ENCODE data around the gene RALGAPB.

Gene RALGAPB

GRCh38 chr20:38547288-38548085 lies 74.8 kb downstream of the RALGAPB start:
- DNase-seq: no peak
- Histone ChIP-seq H3K9me2 (replicated peaks; ENCODE audit: insufficient read depth, low read length) (no peaks in the 10 kb centered on the region), H4K20me1 (ENCODE audit: insufficient read depth, low read length) (no peaks in the 10 kb centered on the region), H3K9me3 (replicated peaks; ENCODE audit: insufficient read depth, low read length) (no peaks in the 10 kb centered on the region), H2AFZ (ENCODE audit: low read length) (no peak overlapping the region), H3K79me2 (ENCODE audit: low read length) (no peaks in the 10 kb centered on the region), H3K4me2 (ENCODE audit: low read depth, low read length) (no peak overlapping the region), H3F3A (ENCODE audit: insufficient read depth, low read length) (no peaks in the 10 kb centered on the region), H3K27me3 (replicated peaks; ENCODE audit: insufficient read depth, low read length) (no peaks in the 10 kb centered on the region), H3K27ac (ENCODE audit: low read length) (no peak overlapping the region), H3K36me3 (replicated peaks; ENCODE audit: insufficient read depth, low read length) (peaks cover 9% of the 10 kb centered on the region; the same call in 1 of the 2 replicates), H3K4me1 (ENCODE audit: low read length) (no peaks in the 10 kb centered on the region), H3K4me3 (ENCODE audit: low read length) (no peak overlapping the region), H3K9ac (ENCODE audit: low read length) (no peak overlapping the region)
- TF ChIP-seq EZH2 (optimal IDR thresholded peaks at IDR 0.05; ENCODE audit: low read depth, low read length): no peak
- no peak for TF ChIP-seq EZH2phosphoT487 (IDR thresholded peaks at IDR 0.05; ENCODE audit: low read length)
- TF ChIP-seq CTCF (IDR thresholded peaks at IDR 0.05; ENCODE audit: low read length): no peak

GRCh38 chr20:38548356-38549083 lies 75.9 kb downstream of the RALGAPB start:
- H3K4me3 ChIP-seq (ENCODE audit: low read length): no peak overlapping the region
- no peaks in the 10 kb centered on the region for H3K9me2 ChIP-seq (replicated peaks; ENCODE audit: insufficient read depth, low read length)
- no peak overlapping the region for H3K4me2 ChIP-seq (ENCODE audit: low read depth, low read length)
- no peak overlapping the region for H2AFZ ChIP-seq (ENCODE audit: low read length)
- H3K79me2 ChIP-seq (ENCODE audit: low read length): no peaks in the 10 kb centered on the region
- H3F3A ChIP-seq (ENCODE audit: insufficient read depth, low read length): no peaks in the 10 kb centered on the region
- H3K27me3 ChIP-seq (replicated peaks; ENCODE audit: insufficient read depth, low read length): no peaks in the 10 kb centered on the region
- no peaks in the 10 kb centered on the region for H3K4me1 ChIP-seq (ENCODE audit: low read length)
- TF ChIP-seq CTCF (IDR thresholded peaks at IDR 0.05; ENCODE audit: low read length) (no peak), EZH2phosphoT487 (IDR thresholded peaks at IDR 0.05; ENCODE audit: low read length) (no peak), EZH2 (optimal IDR thresholded peaks at IDR 0.05; ENCODE audit: low read depth, low read length) (no peak)
- no peak overlapping the region for H3K9ac ChIP-seq (ENCODE audit: low read length)
- no peaks in the 10 kb centered on the region for H3K9me3 ChIP-seq (replicated peaks; ENCODE audit: insufficient read depth, low read length)
- peaks cover 9% of the 10 kb centered on the region; the same call in 1 of the 2 replicates for H3K36me3 ChIP-seq (replicated peaks; ENCODE audit: insufficient read depth, low read length)
- H3K27ac ChIP-seq (ENCODE audit: low read length): no peak overlapping the region
- H4K20me1 ChIP-seq (ENCODE audit: insufficient read depth, low read length): no peaks in the 10 kb centered on the region
- no peak for DNase-seq

DNA sequence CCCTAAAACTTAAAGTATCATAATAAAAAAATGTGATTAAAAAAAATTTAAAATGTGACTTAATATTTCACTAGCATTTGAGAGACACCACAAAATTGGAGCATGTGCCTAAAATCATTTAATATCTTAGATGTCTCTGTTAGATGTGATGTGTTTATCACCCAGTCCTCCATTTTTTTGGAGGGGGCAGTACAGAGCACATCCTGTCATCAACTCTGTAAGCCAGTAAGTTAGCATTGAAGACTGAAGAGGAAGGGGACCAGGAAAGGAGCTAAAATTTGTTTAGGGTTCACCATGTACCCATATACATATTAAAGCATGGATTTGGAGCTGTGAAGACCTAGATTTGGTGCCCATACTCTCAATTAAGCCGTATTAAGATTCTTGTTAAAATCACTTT lies 77.6 kb downstream of the RALGAPB start:
- Histone ChIP-seq H3K4me1 (ENCODE audit: low read length) (no peaks in the 10 kb centered on the region), H3K9me3 (replicated peaks; ENCODE audit: insufficient read depth, low read length) (no peaks in the 10 kb centered on the region), H3K79me2 (ENCODE audit: low read length) (no peaks in the 10 kb centered on the region), H3K4me3 (ENCODE audit: low read length) (no peak overlapping the region), H3K36me3 (replicated peaks; ENCODE audit: insufficient read depth, low read length) (peaks cover 7% of the 10 kb centered on the region; the same call in 1 of the 2 replicates), H3K27me3 (replicated peaks; ENCODE audit: insufficient read depth, low read length) (no peaks in the 10 kb centered on the region), H3K27ac (ENCODE audit: low read length) (no peak overlapping the region), H3K9ac (ENCODE audit: low read length) (no peak overlapping the region), H3K9me2 (replicated peaks; ENCODE audit: insufficient read depth, low read length) (no peaks in the 10 kb centered on the region), H4K20me1 (ENCODE audit: insufficient read depth, low read length) (no peaks in the 10 kb centered on the region), H3K4me2 (ENCODE audit: low read depth, low read length) (no peak overlapping the region), H2AFZ (ENCODE audit: low read length) (no peak overlapping the region), H3F3A (ENCODE audit: insufficient read depth, low read length) (no peaks in the 10 kb centered on the region)
- DNase-seq: peak; percentile 24
- TF ChIP-seq CTCF (IDR thresholded peaks at IDR 0.05; ENCODE audit: low read length) (peak; percentile 26), EZH2phosphoT487 (IDR thresholded peaks at IDR 0.05; ENCODE audit: low read length) (no peak), EZH2 (optimal IDR thresholded peaks at IDR 0.05; ENCODE audit: low read depth, low read length) (no peak)

Data from MM.1S (cell line).